ENCODE results near the gene GINM1.

GRCh38 chr6:149534742-149535141, 31.4 kb upstream of the GINM1 start:
- TF ChIP-seq GATA2 (IDR thresholded peaks at IDR 0.05; ENCODE audit: low read depth, low read length) (no peak), GATA3 (IDR thresholded peaks at IDR 0.05; ENCODE audit: low read depth, low read length) (no peak)

Data from SH-SY5Y (cell line).